BE2C (cell line): ENCODE measurements around the gene TMEM45A.
"Not testable (repeated sequence)": the region's sequence is repeated elsewhere in the genome, so short reads cannot be mapped to it uniquely, and the experiment has no call there.

Source experiments
- DNase-seq: peaks from one replicate; pipeline ENCODE4 v3.0.0-alpha.2; 2020
- H3K27me3 ChIP-seq: fragments of 250-450 bp; sonication (Bioruptor Pico); 2 replicates; pipeline ENCODE4 v1.5.1; 2020; ENCODE audit warnings: mild to moderate bottlenecking
- H3K36me3 ChIP-seq: fragments of 250-450 bp; sonication (Bioruptor Pico); 2 replicates; pipeline ENCODE4 v1.5.1; 2020; ENCODE audit warnings: mild to moderate bottlenecking
- H3K4me1 ChIP-seq: fragments of 250-450 bp; sonication (Bioruptor Pico); 2 replicates; pipeline ENCODE4 v1.5.1; 2020
- H3K4me3 ChIP-seq: 2 replicates; pipeline ENCODE4 v1.5.1; 2011; ENCODE audit warnings: low read depth, low read length
- H3K9me3 ChIP-seq: fragments of 250-450 bp; sonication (Bioruptor Pico); 2 replicates; pipeline ENCODE4 v1.5.1; 2020
- CTCF ChIP-seq: IDR thresholded peaks from 2 replicates; pipeline ENCODE4 v1.5.1; 2012; ENCODE audit warnings: mild to moderate bottlenecking, low read depth, low read length

TMEM45A gene

GRCh38 chr3:100499651-100500050, 7.2 kb downstream of the TMEM45A start:
- Histone ChIP-seq H3K4me3 (no peak overlapping the region), H3K4me1 (no peaks in the 10 kb centered on the region), H3K9me3 (no peaks in the 10 kb centered on the region), H3K27me3 (no peaks in the 10 kb centered on the region), H3K36me3 (no peaks in the 10 kb centered on the region)
- TF ChIP-seq CTCF, result no peak
- no peak for DNase-seq

GRCh38 chr3:100500320-100500880, 8.0 kb downstream of the TMEM45A start:
- Histone ChIP-seq H3K36me3 (no peaks in the 10 kb centered on the region), H3K4me3 (no peak overlapping the region), H3K9me3 (no peaks in the 10 kb centered on the region), H3K4me1 (no peaks in the 10 kb centered on the region), H3K27me3 (no peaks in the 10 kb centered on the region)
- no peak for DNase-seq
- TF ChIP-seq CTCF, result no peak

GRCh38 chr3:100503448-100503847, 11.0 kb downstream of the TMEM45A start:
- no peak for TF ChIP-seq CTCF
- H3K36me3 ChIP-seq, result no peaks in the 10 kb centered on the region
- no peak for DNase-seq
- no peaks in the 10 kb centered on the region for H3K4me1 ChIP-seq
- H3K27me3 ChIP-seq, result no peaks in the 10 kb centered on the region
- H3K9me3 ChIP-seq, result no peaks in the 10 kb centered on the region
- no peak overlapping the region for H3K4me3 ChIP-seq

GRCh38 chr3:100506355-100506754, 13.9 kb downstream of the TMEM45A start:
- Histone ChIP-seq H3K9me3 (no peaks in the 10 kb centered on the region), H3K4me1 (no peaks in the 10 kb centered on the region), H3K36me3 (no peaks in the 10 kb centered on the region), H3K27me3 (no peaks in the 10 kb centered on the region), H3K4me3 (no peak overlapping the region)
- DNase-seq, result no peak
- no peak for TF ChIP-seq CTCF

- H3K36me3 ChIP-seq, DNase-seq, H3K9me3 ChIP-seq, H3K4me3 ChIP-seq, H3K27me3 ChIP-seq, H3K4me1 ChIP-seq: not testable (repeated sequence)
Measured at GRCh38 chr3:100509818-100510217, 17.4 kb downstream of the TMEM45A start.

GRCh38 chr3:100516232-100516631, 23.8 kb downstream of the TMEM45A start:
- no peaks in the 10 kb centered on the region for H3K4me1 ChIP-seq
- no peaks in the 10 kb centered on the region for H3K36me3 ChIP-seq
- H3K4me3 ChIP-seq, result no peak overlapping the region
- H3K27me3 ChIP-seq, result no peaks in the 10 kb centered on the region
- no peaks in the 10 kb centered on the region for H3K9me3 ChIP-seq
- DNase-seq, result no peak
- TF ChIP-seq CTCF, result no peak

- H3K36me3 ChIP-seq, result no peaks in the 10 kb centered on the region
- no peak for DNase-seq
- no peaks in the 10 kb centered on the region for H3K27me3 ChIP-seq
Measured at GRCh38 chr3:100516838-100517237, 24.4 kb downstream of the TMEM45A start.

More at GRCh38 chr3:100516838-100517237, 24.4 kb downstream of the TMEM45A start:
- no peak overlapping the region for H3K4me3 ChIP-seq
- TF ChIP-seq CTCF, result no peak
- no peaks in the 10 kb centered on the region for H3K4me1 ChIP-seq
- no peaks in the 10 kb centered on the region for H3K9me3 ChIP-seq
